Left lung (tissue), 10 donors: ENCODE data around the gene PIGQ. TPM values are rescaled to one million over a fixed set of nuclear protein-coding genes. Genes with fewer than 3 reads are reported as not detected.
A peak's percentile ranks its signal among the peaks of the same experiment; 100 is the strongest.
"Not testable (repeated sequence)": the region's sequence is repeated elsewhere in the genome, so short reads cannot be mapped to it uniquely, and the experiment has no call there.

Source experiments
- ATAC-seq: fragments of 200-7000 bp; cut with Tn5 transposase; one replicate; pipeline ENCODE4 v1.9.1; 2020; ENCODE audit warnings: moderate library complexity
- DNase-seq, 4 donors: peaks; one replicate each; pipeline ENCODE4 v3.0.0-alpha.2; 2013 to 2020
- H3K27ac ChIP-seq, 2 donors: fragments of 200-600 bp; sonication (generic) in 1 of 2; one replicate each; pipeline versions ENCODE4 v1.5.0 to v1.8.0; 2020 to 2021
- H3K27me3 ChIP-seq, 2 donors: fragments of 200-600 bp; sonication (generic) in 1 of 2; one replicate each; pipeline versions ENCODE4 v1.5.0 to v1.8.0; 2020 to 2021
- H3K36me3 ChIP-seq, 2 donors: fragments of 200-600 bp; sonication (generic) in 1 of 2; one replicate each; pipeline versions ENCODE4 v1.5.0 to v1.8.0; 2020 to 2021
- H3K4me1 ChIP-seq, 2 donors: fragments of 200-600 bp; one replicate each; pipeline ENCODE4 v1.8.0; 2021
- H3K4me3 ChIP-seq, 2 donors: fragments of 200-600 bp; sonication (generic) in 1 of 2; one replicate each; pipeline versions ENCODE4 v1.5.0 to v1.8.0; 2020 to 2021; ENCODE audit warnings: mild to moderate bottlenecking in 1 of 2
- H3K9me3 ChIP-seq, 2 donors: fragments of 200-600 bp; sonication (generic) in 1 of 2; one replicate each; pipeline versions ENCODE4 v1.5.0 to v1.8.0; 2020 to 2021
- CTCF ChIP-seq, 2 donors: fragments of 200-600 bp; sonication (generic) in 1 of 2; IDR thresholded peaks; one replicate each; pipeline versions ENCODE4 v1.5.0 to v1.8.0; 2021; ENCODE audit warnings: antibody characterized with exemption in 2 of 2
- intact Hi-C, 2 donors: fragments of 100-400 bp; cut with DNase I; formaldehyde crosslinking; loops; one replicate each; pipeline versions ENCODE4 v1.11.2 to v1.14.2; 2022
- polyA plus RNA-seq, 6 donors: library from polyadenylated mRNA; unstranded; fragments of 120-200 nt; gene quantifications; one replicate each; pipeline ENCODE4 v1.2.1, GENCODE V29; 2013; ENCODE audit not compliant: insufficient read length in 6 of 6
- total RNA-seq, 2 donors: library from RNA; stranded (reverse); fragmentation: NEBNext Ultra II Directional; extraction: Animal tissue kit (Norgen Biotek cat#: 25700); gene quantifications; one replicate each; pipeline ENCODE4 v1.2.1, GENCODE V29; 2021
- donor health status: DM: no; HTN: yes; CAD: no.
- donor health status: DM: no; HTN: no; CAD: no.

The PIGQ gene
- total and polyA plus RNA-seq, 8 donors, result 32.9 to 68.5 (median 39.0) TPM

DNA sequence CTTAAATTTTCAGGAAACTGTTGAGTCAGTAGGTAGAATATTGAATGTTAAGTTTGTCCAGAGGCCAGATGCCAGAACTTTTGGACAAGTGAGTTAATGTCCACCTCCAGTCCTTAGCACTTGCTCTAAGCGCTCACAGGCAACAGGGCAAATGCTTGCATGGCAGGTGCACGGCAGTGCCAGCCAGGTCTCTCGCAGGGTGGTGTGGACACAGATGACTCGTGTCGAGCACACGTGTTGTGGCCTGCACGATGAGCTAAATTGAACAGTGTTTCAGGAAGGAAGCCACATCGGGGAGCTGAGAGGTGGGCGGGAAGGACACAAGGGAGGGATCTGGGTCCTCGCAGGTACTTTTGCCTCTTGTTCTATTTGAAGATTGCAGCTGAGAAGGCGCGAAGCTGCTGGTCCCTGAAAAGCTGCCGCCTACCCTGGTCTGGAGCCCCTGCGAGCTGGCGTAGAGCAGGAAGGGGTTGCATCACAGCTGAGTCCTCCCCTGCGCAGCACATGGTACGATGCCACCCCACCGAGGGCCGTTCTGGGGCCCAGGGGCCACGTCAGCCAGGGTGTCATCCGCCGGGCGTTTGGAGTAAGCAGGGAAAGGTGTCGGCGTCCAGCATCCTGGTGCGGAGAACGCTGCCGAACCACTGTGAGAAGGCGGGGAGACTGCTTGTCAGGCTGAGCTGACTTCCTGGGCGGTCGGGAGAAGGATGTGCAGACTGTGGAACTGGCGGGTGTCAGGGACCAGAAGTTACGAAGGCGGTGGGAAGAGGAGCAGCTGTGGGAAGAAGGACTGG lies 26.4 kb downstream of the PIGQ start:
- Histone ChIP-seq H3K27me3 (no peaks in the 10 kb centered on the region), H3K4me3 (no peak overlapping the region), H3K27ac (no peak overlapping the region), H3K36me3 (peaks cover 0 to 20% of the 10 kb centered on the region in 2 donors), H3K9me3 (no peaks in the 10 kb centered on the region), H3K4me1 (peaks cover 25 to 57% of the 10 kb centered on the region in 2 donors)
- no peak for TF ChIP-seq CTCF (IDR thresholded peaks at IDR 0.05)
- DNase-seq, result peak in 1 of 4 donors; percentile 80
- no peak for ATAC-seq
- intact Hi-C loops, result no loop called here

DNA sequence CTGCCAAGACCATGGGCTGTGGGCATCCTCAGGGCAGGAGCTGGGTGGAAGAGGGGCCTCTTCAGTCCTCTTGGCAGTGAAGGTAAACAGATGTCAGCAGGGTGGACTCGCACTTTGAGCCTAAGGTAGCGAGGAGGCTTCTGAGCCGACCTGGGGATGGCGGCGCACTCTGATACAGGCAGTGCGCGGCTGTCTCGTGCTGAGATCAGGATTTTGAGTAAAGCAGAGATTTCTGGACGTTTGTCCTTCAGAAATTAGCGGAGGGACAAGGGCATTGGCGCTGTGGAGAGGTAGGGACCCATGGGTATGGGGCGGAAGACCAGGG lies 26.9 kb downstream of the PIGQ start:
- Histone ChIP-seq H3K4me3 (no peak overlapping the region), H3K9me3 (no peaks in the 10 kb centered on the region), H3K36me3 (peaks cover 0 to 21% of the 10 kb centered on the region in 2 donors), H3K27ac (no peak overlapping the region), H3K4me1 (peaks cover 19 to 51% of the 10 kb centered on the region in 2 donors), H3K27me3 (no peaks in the 10 kb centered on the region)
- no peak for ATAC-seq
- TF ChIP-seq CTCF (IDR thresholded peaks at IDR 0.05), result no peak
- intact Hi-C loops, result no loop called here
- DNase-seq, result no peak

DNA sequence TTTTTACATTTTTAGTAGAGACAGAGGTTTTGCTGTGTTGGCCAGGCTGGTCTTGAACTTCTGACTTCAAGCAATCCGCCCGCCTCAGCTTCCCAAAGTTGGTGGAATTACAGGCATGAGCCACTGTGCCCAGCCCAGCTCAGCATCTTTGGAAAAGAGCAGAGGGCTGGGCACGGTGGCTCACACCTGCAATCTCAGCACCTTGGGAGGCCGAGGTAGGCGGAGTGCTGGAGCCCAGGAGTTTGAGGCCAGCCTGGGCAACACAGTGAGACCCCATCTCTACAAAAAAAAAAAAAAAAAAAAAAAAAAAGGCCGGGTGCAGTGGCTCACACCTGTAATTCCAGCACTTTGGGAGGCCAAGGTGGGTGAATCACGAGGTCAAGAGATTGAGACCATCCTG lies 27.9 kb downstream of the PIGQ start:
- intact Hi-C loops, H3K27ac ChIP-seq, H3K4me3 ChIP-seq, ATAC-seq, H3K27me3 ChIP-seq, H3K9me3 ChIP-seq: not testable (repeated sequence)
- Histone ChIP-seq H3K4me1 (peaks cover 10 to 41% of the 10 kb centered on the region in 2 donors), H3K36me3 (peaks cover 0 to 21% of the 10 kb centered on the region in 2 donors)
- peak in 1 of 4 donors; percentile 64 for DNase-seq

DNA sequence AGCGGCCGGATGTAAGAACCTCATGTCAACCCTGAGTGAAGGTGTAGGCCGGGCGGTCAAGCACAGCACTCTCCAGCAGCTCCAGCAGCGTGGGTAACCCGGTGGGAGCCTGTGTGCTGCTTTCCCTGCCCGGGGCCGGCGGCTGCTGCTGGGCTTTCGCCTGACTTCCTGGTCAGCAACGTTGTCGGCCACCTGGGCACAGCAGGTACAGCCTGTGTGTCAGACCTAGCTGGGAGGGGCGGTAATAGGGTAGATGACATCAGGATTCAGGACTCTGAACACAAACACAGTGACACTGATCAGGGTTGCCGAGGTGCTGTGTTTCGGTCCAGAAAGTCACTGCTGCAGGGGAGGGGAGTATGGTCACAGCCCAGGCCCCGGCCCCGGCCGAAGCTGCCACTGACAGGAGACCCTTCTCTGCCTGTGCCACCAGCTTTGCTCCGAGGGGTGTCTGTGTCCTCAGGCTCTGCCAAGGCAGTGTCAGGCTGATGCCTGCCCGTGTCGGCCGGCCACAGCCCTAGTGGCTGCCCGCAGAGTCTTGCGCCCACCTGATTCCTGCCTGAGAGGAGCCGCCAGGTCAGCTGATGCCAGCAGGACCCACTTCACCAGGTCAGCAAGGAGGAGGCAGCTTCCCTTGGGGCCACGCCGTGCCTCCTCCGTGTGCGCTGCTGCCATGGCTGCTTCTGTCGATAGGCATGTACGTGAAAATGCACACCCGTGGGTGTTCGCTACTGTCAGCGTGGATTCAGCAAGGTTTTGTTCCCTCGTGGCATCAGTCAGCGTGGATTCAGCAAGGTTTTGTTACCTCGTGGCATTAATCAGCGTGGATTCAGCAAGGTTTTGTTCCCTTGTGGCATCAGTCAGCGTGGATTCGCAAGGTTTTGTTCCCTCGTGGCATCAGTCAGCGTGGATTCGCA lies 29.3 kb downstream of the PIGQ start:
- intact Hi-C loops, result no loop called here

DNA sequence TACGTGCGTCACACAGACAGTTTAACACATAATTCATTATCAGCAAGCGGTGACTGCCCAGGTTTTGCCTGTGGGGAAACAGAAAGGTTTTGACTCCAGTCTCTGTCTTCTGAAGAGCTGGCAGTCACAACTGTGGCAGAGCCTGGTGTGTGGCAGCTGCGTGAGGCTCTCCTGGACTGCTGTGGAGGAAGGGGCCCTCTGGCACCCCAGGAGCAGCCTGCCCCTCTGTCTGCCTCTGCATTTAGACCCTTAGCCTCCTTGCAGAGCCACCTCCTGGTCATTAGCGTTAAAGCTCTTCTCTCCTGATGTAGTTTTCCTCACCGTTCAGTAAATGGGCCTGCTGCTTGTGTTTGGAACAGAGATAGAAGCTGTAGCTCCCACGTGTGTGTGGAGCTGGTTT lies 31.0 kb downstream of the PIGQ start:
- Histone ChIP-seq H3K27me3 (no peaks in the 10 kb centered on the region), H3K36me3 (peaks cover 0 to 21% of the 10 kb centered on the region in 2 donors), H3K4me1 (peaks cover 0 to 12% of the 10 kb centered on the region in 2 donors), H3K4me3 (no peak overlapping the region), H3K27ac (no peak overlapping the region), H3K9me3 (peaks cover 0 to 6% of the 10 kb centered on the region in 2 donors)
- ATAC-seq (no peak), DNase-seq (no peak)
- no peak for TF ChIP-seq CTCF (IDR thresholded peaks at IDR 0.05)
- intact Hi-C loops, result no loop called here

More for the DNA sequence above, 29.3 kb downstream of the PIGQ start:
- Histone ChIP-seq H3K9me3 (no peaks in the 10 kb centered on the region), H3K27ac (no peak overlapping the region), H3K4me1 (peaks cover 0 to 27% of the 10 kb centered on the region in 2 donors), H3K27me3 (no peaks in the 10 kb centered on the region), H3K36me3 (peaks cover 0 to 21% of the 10 kb centered on the region in 2 donors), H3K4me3 (no peak overlapping the region)
- no peak for ATAC-seq
- TF ChIP-seq CTCF (IDR thresholded peaks at IDR 0.05), result no peak
- DNase-seq, result peak in 1 of 4 donors; percentile 74
